Upper lobe of right lung (tissue), 1 donor: ENCODE data around the gene NRXN3. TPM values are rescaled to one million over a fixed set of nuclear protein-coding genes. Genes with fewer than 3 reads are reported as not detected.
A peak's percentile ranks its signal among the peaks of the same experiment; 100 is the strongest.

Experiments used
- ATAC-seq: fragments of 200-7000 bp; cut with Tn5 transposase; one replicate; pipeline ENCODE4 v1.9.1; 2020; ENCODE audit warnings: mild to moderate bottlenecking, moderate library complexity
- DNase-seq: peaks from one replicate; pipeline ENCODE4 v3.0.0-alpha.2; 2020
- H3K27ac ChIP-seq: fragments of 200-600 bp; one replicate; pipeline ENCODE4 v1.8.0; 2022
- H3K27me3 ChIP-seq: fragments of 200-600 bp; one replicate; pipeline ENCODE4 v1.8.0; 2022; ENCODE audit warnings: mild to moderate bottlenecking
- H3K36me3 ChIP-seq: fragments of 200-600 bp; one replicate; pipeline ENCODE4 v1.8.0; 2022
- H3K4me1 ChIP-seq: fragments of 200-600 bp; one replicate; pipeline ENCODE4 v1.8.0; 2022
- H3K4me3 ChIP-seq: fragments of 200-600 bp; one replicate; pipeline ENCODE4 v1.8.0; 2022; ENCODE audit warnings: mild to moderate bottlenecking
- H3K9me3 ChIP-seq: fragments of 200-600 bp; one replicate; pipeline ENCODE4 v1.8.0; 2022
- CTCF ChIP-seq: fragments of 200-600 bp; IDR thresholded peaks from one replicate; pipeline ENCODE4 v1.8.0; 2022; ENCODE audit warnings: antibody characterized with exemption
- intact Hi-C: fragments of 100-400 bp; cut with DNase I; formaldehyde crosslinking; loops from one replicate; pipeline ENCODE4 v1.11.0; 2022
- total RNA-seq: library from RNA; stranded (reverse); fragmentation: NEBNext Ultra II Directional; extraction: Animal tissue kit (Norgen Biotek cat#: 25700); gene quantifications from one replicate; pipeline ENCODE4 v1.2.1, GENCODE V29; 2021
- donor health status: DM: no; HTN: yes; CAD: no; lungs with severe emphysema.

The NRXN3 gene
- total RNA-seq, 1 donor from 2014 or later: 10.0 TPM

- Histone ChIP-seq H3K4me1 (no peaks in the 10 kb centered on the region), H3K4me3 (no peak overlapping the region), H3K27me3 (no peaks in the 10 kb centered on the region), H3K36me3 (no peaks in the 10 kb centered on the region), H3K9me3 (no peaks in the 10 kb centered on the region), H3K27ac (no peak overlapping the region)
- DNase-seq: no peak
- no peak for ATAC-seq
- intact Hi-C loops: no loop called here
- no peak for TF ChIP-seq CTCF
These were observed 518.3 kb downstream of the NRXN3 start for GRCh38 chr14:78688503-78688902.

- Histone ChIP-seq H3K36me3 (no peaks in the 10 kb centered on the region), H3K4me3 (no peak overlapping the region), H3K9me3 (no peaks in the 10 kb centered on the region), H3K27me3 (no peaks in the 10 kb centered on the region), H3K4me1 (no peaks in the 10 kb centered on the region), H3K27ac (no peak overlapping the region)
- ATAC-seq (no peak), DNase-seq (no peak)
- intact Hi-C loops: no loop called here
- no peak for TF ChIP-seq CTCF
These were observed 520.7 kb downstream of the NRXN3 start for GRCh38 chr14:78690836-78691235.

- H3K27me3 ChIP-seq: no peaks in the 10 kb centered on the region
- H3K36me3 ChIP-seq: no peaks in the 10 kb centered on the region
- no peak overlapping the region for H3K27ac ChIP-seq
- intact Hi-C loops: no loop called here
- ATAC-seq (no peak), DNase-seq (no peak)
- no peaks in the 10 kb centered on the region for H3K9me3 ChIP-seq
- H3K4me1 ChIP-seq: no peaks in the 10 kb centered on the region
- peak; percentile 27 for TF ChIP-seq CTCF
- no peak overlapping the region for H3K4me3 ChIP-seq
These were observed 527.2 kb downstream of the NRXN3 start for GRCh38 chr14:78697341-78697740.

- TF ChIP-seq CTCF: no peak
- intact Hi-C loops: no loop called here
- H3K4me3 ChIP-seq: no peak overlapping the region
These were observed 528.8 kb downstream of the NRXN3 start for GRCh38 chr14:78698991-78699390.

GRCh38 chr14:78700236-78700635 is 530.1 kb downstream of the NRXN3 start:
- ATAC-seq: no peak
- no peak for TF ChIP-seq CTCF
- Histone ChIP-seq H3K36me3 (no peaks in the 10 kb centered on the region), H3K9me3 (no peaks in the 10 kb centered on the region), H3K27me3 (no peaks in the 10 kb centered on the region), H3K4me3 (no peak overlapping the region), H3K4me1 (no peaks in the 10 kb centered on the region), H3K27ac (no peak overlapping the region)
- intact Hi-C loops: no loop called here
- DNase-seq: no peak

More at GRCh38 chr14:78698991-78699390, 528.8 kb downstream of the NRXN3 start:
- H3K4me1 ChIP-seq: no peaks in the 10 kb centered on the region
- no peak overlapping the region for H3K27ac ChIP-seq
- H3K9me3 ChIP-seq: no peaks in the 10 kb centered on the region
- no peaks in the 10 kb centered on the region for H3K27me3 ChIP-seq
- no peak for DNase-seq
- no peaks in the 10 kb centered on the region for H3K36me3 ChIP-seq
- ATAC-seq: no peak

GRCh38 chr14:78701246-78701645 is 531.1 kb downstream of the NRXN3 start:
- intact Hi-C loops: no loop called here
- H3K27me3 ChIP-seq: no peaks in the 10 kb centered on the region
- no peaks in the 10 kb centered on the region for H3K4me1 ChIP-seq
- H3K4me3 ChIP-seq: no peak overlapping the region
- TF ChIP-seq CTCF: no peak
- DNase-seq (no peak), ATAC-seq (no peak)
- no peaks in the 10 kb centered on the region for H3K36me3 ChIP-seq
- H3K9me3 ChIP-seq: no peaks in the 10 kb centered on the region
- H3K27ac ChIP-seq: no peak overlapping the region
